H1 (cell line): ENCODE measurements around the gene N4BP3. TPM values are rescaled to one million over a fixed set of nuclear protein-coding genes. Genes with fewer than 3 reads are reported as not detected.

Source experiments
- CTCF ChIA-PET: fragments of 300-600 bp; sonication (Branson Sonifier 250); formaldehyde crosslinking; loops from one replicate; lab custom pipeline; 2021; ENCODE audit not compliant: partially characterized antibody; lab: Charles Lee
- POLR2A ChIA-PET: fragments of 300-600 bp; sonication (Branson Sonifier 250); formaldehyde crosslinking; loops from one replicate; lab custom pipeline; 2021; ENCODE audit warnings: inconsistent platforms; ENCODE audit not compliant: partially characterized antibody; lab: Charles Lee
- DNase-seq, 2 experiments: peaks; one replicate each; pipeline versions ENCODE4 v3.0.0 to v3.0.0-alpha.2; 2010 to 2022; ENCODE audit warnings: low spot score in 2 of 2, low read depth in 1 of 2, mixed read lengths in 1 of 2
- FAIRE-seq: peaks from 2 replicates; lab custom pipeline; 2011; peaks lifted over from hg19 to GRCh38; lab: Jason Lieb, UNC
- H2AFZ ChIP-seq: 2 replicates; pipeline ENCODE4 v1.8.1; 2012; ENCODE audit warnings: low read length, inconsistent platforms
- H2AK5ac ChIP-seq: 2 replicates; pipeline ENCODE4 v1.6.1; 2013; ENCODE audit warnings: low read depth, low read length
- H2BK120ac ChIP-seq: replicated peaks from 2 replicates; pipeline ENCODE3; 2013; ENCODE audit warnings: low read depth, low read length, inconsistent platforms
- H2BK12ac ChIP-seq: 2 replicates; pipeline ENCODE4 v1.6.1; 2013; ENCODE audit warnings: low read depth, low read length
- H2BK15ac ChIP-seq: 2 replicates; pipeline ENCODE4 v1.6.1; 2013; ENCODE audit warnings: low read length
- H2BK20ac ChIP-seq: 2 replicates; pipeline ENCODE4 v1.6.1; 2013; ENCODE audit warnings: low read length
- H2BK5ac ChIP-seq: 2 replicates; pipeline ENCODE4 v1.6.1; 2013; ENCODE audit warnings: low read depth, low read length
- H3K14ac ChIP-seq: 2 replicates; pipeline ENCODE4 v1.6.1; 2013; ENCODE audit warnings: inconsistent platforms; ENCODE audit not compliant: insufficient read length
- H3K18ac ChIP-seq: 2 replicates; pipeline ENCODE4 v1.6.1; 2013; ENCODE audit warnings: low read length; ENCODE audit errors: extremely low read depth
- H3K23ac ChIP-seq: 2 replicates; pipeline ENCODE4 v1.6.1; 2013; ENCODE audit warnings: inconsistent platforms; ENCODE audit not compliant: insufficient read length
- H3K23me2 ChIP-seq: 2 replicates; pipeline ENCODE4 v1.6.1; 2013; ENCODE audit warnings: low read depth, low read length
- H3K27ac ChIP-seq: 2 replicates; pipeline ENCODE4 v1.6.1; 2011; ENCODE audit warnings: low read depth, low read length, inconsistent platforms
- H3K27me3 ChIP-seq, 4 experiments: replicated peaks in 1 of 4; 1 replicate in 1 of 4; 2 replicates in 3 of 4; pipeline versions ENCODE4 v1.6.1 to v1.8.1; 2011 to 2013; ENCODE audit warnings: low read length in 3 of 4, mild to moderate bottlenecking in 3 of 4, inconsistent platforms in 2 of 4, mixed read lengths in 2 of 4, moderate library complexity in 1 of 4; ENCODE audit not compliant: control insufficient read depth in 3 of 4, insufficient read depth in 3 of 4; ENCODE audit errors: extremely low read depth in 1 of 4
- H3K36me3 ChIP-seq, 4 experiments: 2 replicates each; pipeline versions ENCODE4 v1.6.1 to v1.8.1; 2011 to 2013; ENCODE audit warnings: mild to moderate bottlenecking in 4 of 4, low read length in 3 of 4, moderate library complexity in 2 of 4, control low read depth in 1 of 4, inconsistent platforms in 1 of 4; ENCODE audit not compliant: insufficient read depth in 4 of 4, control insufficient read depth in 2 of 4
- H3K4ac ChIP-seq: replicated peaks from 2 replicates; pipeline ENCODE3; 2013; ENCODE audit warnings: low read length, low read depth, mixed read lengths, inconsistent platforms; ENCODE audit not compliant: insufficient read length
- H3K4me1 ChIP-seq, 4 experiments: replicated peaks in 1 of 4; 1 replicate in 1 of 4; 2 replicates in 3 of 4; pipeline versions ENCODE4 v1.6.1 to v1.8.1; 2011 to 2013; ENCODE audit warnings: low read length in 3 of 4, inconsistent platforms in 2 of 4, mixed read lengths in 1 of 4; ENCODE audit not compliant: insufficient read depth in 4 of 4, control insufficient read depth in 3 of 4
- H3K4me2 ChIP-seq, 2 experiments: 2 replicates each; pipeline versions ENCODE4 v1.6.1 to v1.8.1; 2011 to 2013; ENCODE audit warnings: low read depth in 2 of 2, low read length in 2 of 2, control low read depth in 1 of 2, inconsistent platforms in 1 of 2, mild to moderate bottlenecking in 1 of 2; ENCODE audit not compliant: insufficient read depth in 1 of 2
- H3K4me3 ChIP-seq, 4 experiments: fragments of 200-600, 300-600 bp in 1 of 4; sonication (generic), shearing (Covaris generic), sonication (Bioruptor Twin) in 1 of 4; 2 replicates each; pipeline versions ENCODE4 v1.5.1 to v1.8.1; 2011 to 2016; ENCODE audit warnings: low read length in 4 of 4, low read depth in 3 of 4, control low read depth in 2 of 4, inconsistent platforms in 2 of 4, mild to moderate bottlenecking in 2 of 4, mixed read lengths in 1 of 4, moderate library complexity in 1 of 4; ENCODE audit not compliant: insufficient read depth in 2 of 4; ENCODE audit errors: extremely low read depth in 1 of 4
- H3K56ac ChIP-seq: replicated peaks from 2 replicates; pipeline ENCODE3; 2013; ENCODE audit warnings: low read depth, mild to moderate bottlenecking, mixed read lengths, low read length, inconsistent platforms; ENCODE audit not compliant: insufficient read length
- H3K79me1 ChIP-seq: 2 replicates; pipeline ENCODE4 v1.6.1; 2013; ENCODE audit warnings: low read depth, low read length, control low read depth
- H3K79me2 ChIP-seq, 2 experiments: 2 replicates each; pipeline versions ENCODE4 v1.6.1 to v1.8.1; 2012 to 2013; ENCODE audit warnings: low read length in 2 of 2, mild to moderate bottlenecking in 2 of 2, inconsistent platforms in 1 of 2; ENCODE audit not compliant: insufficient read depth in 2 of 2, control insufficient read depth in 1 of 2
- H3K9ac ChIP-seq, 4 experiments: replicated peaks in 1 of 4; 1 replicate in 1 of 4; 2 replicates in 3 of 4; pipeline versions ENCODE4 v1.6.1 to v1.8.1; 2011 to 2013; ENCODE audit warnings: low read depth in 3 of 4, low read length in 3 of 4, control low read depth in 2 of 4, mild to moderate bottlenecking in 2 of 4, moderate library complexity in 2 of 4, inconsistent platforms in 1 of 4; ENCODE audit errors: extremely low read depth in 1 of 4
- H3K9me3 ChIP-seq, 2 experiments: 2 replicates each; pipeline versions ENCODE4 v1.6.1 to v1.8.1; 2012 to 2013; ENCODE audit warnings: mild to moderate bottlenecking in 2 of 2, moderate library complexity in 2 of 2, control low read depth in 1 of 2, inconsistent platforms in 1 of 2, low read depth in 1 of 2, low read length in 1 of 2, mixed read lengths in 1 of 2; ENCODE audit not compliant: insufficient read depth in 2 of 2
- H4K20me1 ChIP-seq, 2 experiments: replicated peaks in 1 of 2; 2 replicates each; pipeline versions ENCODE3 to v1.8.1; 2011 to 2013; ENCODE audit warnings: inconsistent platforms in 2 of 2, low read length in 2 of 2, mild to moderate bottlenecking in 1 of 2; ENCODE audit not compliant: insufficient read depth in 2 of 2, control insufficient read depth in 1 of 2
- H4K5ac ChIP-seq: 2 replicates; pipeline ENCODE4 v1.6.1; 2013; ENCODE audit warnings: low read length, low read depth, mixed read lengths, inconsistent platforms; ENCODE audit not compliant: insufficient read length
- H4K8ac ChIP-seq: 2 replicates; pipeline ENCODE4 v1.8.0; 2013; ENCODE audit warnings: mild to moderate bottlenecking, moderate library complexity, low read length, inconsistent platforms; ENCODE audit not compliant: insufficient read depth; ENCODE audit errors: extremely low read depth
- H4K91ac ChIP-seq: replicated peaks from 2 replicates; pipeline ENCODE3; 2013; ENCODE audit warnings: low read length, mixed read lengths, inconsistent platforms; ENCODE audit not compliant: insufficient read length
- MAFK ChIP-seq: IDR thresholded peaks from 2 replicates; pipeline ENCODE4 v1.6.1; 2012; ENCODE audit warnings: low read depth, mild to moderate bottlenecking, improper control_type of control experiment, low read length
- RAD21 ChIP-seq, 2 experiments: IDR thresholded peaks in 1 of 2; conservative IDR thresholded peaks in 1 of 2; 2 replicates each; pipeline ENCODE4 v1.6.1; 2011; ENCODE audit warnings: low read depth in 2 of 2, low read length in 2 of 2, improper control_type of control experiment in 1 of 2, inconsistent platforms in 1 of 2, mild to moderate bottlenecking in 1 of 2, moderate library complexity in 1 of 2
- SAP30 ChIP-seq: fragments of 300-600 bp; sonication (generic); IDR thresholded peaks from 2 replicates; pipeline ENCODE4 v1.7.1; 2012; ENCODE audit warnings: low read length, moderate library complexity, mild to moderate bottlenecking, inconsistent platforms; ENCODE audit not compliant: insufficient read depth, insufficient replicate concordance
- SIRT6 ChIP-seq: IDR thresholded peaks from one replicate; pipeline ENCODE4 v1.7.1; 2012; ENCODE audit warnings: low read length, inconsistent platforms
- WGBS, 2 experiments: shearing (Covaris generic) in 1 of 2; methylation state at CpG; one replicate each; pipeline versions ENCODE4 v1.1.6 to v1.1.7; 2013 to 2015; ENCODE audit warnings: low lambda C conversion rate in 2 of 2, mixed read lengths in 2 of 2, inconsistent platforms in 1 of 2, low coverage in 1 of 2, missing lambda C conversion rate in 1 of 2; ENCODE audit not compliant: insufficient replicate concordance in 2 of 2, insufficient coverage in 1 of 2, insufficient read length in 1 of 2; ENCODE audit errors: extremely low coverage in 1 of 2, missing lambda C conversion rate in 1 of 2; 5-methylcytosine and 5-hydroxymethylcytosine counted together
- polyA plus RNA-seq, 7 experiments: library from polyadenylated mRNA; depleted of rRNA in 3 of 7; stranded (reverse) in 5 of 7; unstranded in 2 of 7; fragments of >200 nt in 5 of 7; fragments of 200-250 nt in 2 of 7; gene quantifications; 1 replicate in 5 of 7; 2 replicates in 1 of 7; 4 replicates in 1 of 7; pipeline versions ENCODE4 v1.2.1 to v1.2.3, GENCODE V29; 2011 to 2013; ENCODE audit warnings: missing spikeins in 2 of 7, mixed read lengths in 2 of 7
- total RNA-seq: library from RNA; stranded (reverse); fragmentation: NEBNext Ultra II Directional; extraction: Animal tissue kit (Norgen Biotek cat#: 25700); gene quantifications from 2 replicates; pipeline ENCODE4 v1.2.1, GENCODE V29; 2021
- TF ChIP-seq, protein P1 (sequence below): IDR thresholded peaks from 2 replicates; pipeline ENCODE4 v1.6.1; 2011; ENCODE audit warnings: low read depth, mild to moderate bottlenecking, low read length; ENCODE audit not compliant: insufficient read depth

The N4BP3 gene
- total and polyA plus RNA-seq, 2 of the 8 experiments (the other 6 are each of a cell fraction or from before 2014, with no cell fraction given): 13.1 to 39.2 TPM

DNA sequence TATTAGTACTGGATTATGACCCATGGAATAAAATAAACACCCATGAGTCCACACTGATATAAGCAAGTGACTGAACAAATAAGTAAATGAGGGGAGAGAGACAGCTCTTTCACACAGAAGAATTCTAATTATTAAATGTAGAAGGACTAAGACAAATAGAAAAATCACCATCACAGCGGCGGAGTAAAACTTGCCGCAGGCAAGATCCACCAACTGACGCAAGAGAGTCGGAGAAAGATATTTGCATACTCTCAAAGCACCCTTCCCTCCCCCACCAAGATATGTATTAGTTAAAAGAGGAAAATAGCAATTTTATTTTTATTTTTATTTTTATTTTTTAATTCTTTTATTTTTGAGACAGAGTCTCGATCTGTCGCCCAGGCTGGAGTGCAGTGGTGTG is 14.6 kb upstream of the N4BP3 start:
- ChIA-PET POLR2A (interaction anchor here (1.1 to 1.4 kb wide), 3 partner anchors 16 to 47 kb away, joined by 3 to 7 read pairs (median 3); no protein-coding TSS in a partner anchor), CTCF (interaction anchor here (1.0 to 2.6 kb wide), 5 partner anchors 9 to 25 kb away, joined by 3 to 16 read pairs (median 3); no protein-coding TSS in a partner anchor)
- no peaks in the 10 kb centered on the region for H3K4me1 ChIP-seq
- H3K79me1 ChIP-seq: no peaks in the 10 kb centered on the region
- H3K23me2 ChIP-seq: no peaks in the 10 kb centered on the region; the same call in 1 of the 2 replicates
- H3K14ac ChIP-seq: no peak overlapping the region
- no peak overlapping the region for H3K27ac ChIP-seq
- no peak overlapping the region for H3K56ac ChIP-seq
- 98% methylated on average over 7 of the region's 7 CpGs; no CpG with 5 or more reads in 1 of the 2 experiments for WGBS, 2 experiments
- H3K36me3 ChIP-seq: no peaks in the 10 kb centered on the region
- no peaks in the 10 kb centered on the region for H4K20me1 ChIP-seq
- H2BK12ac ChIP-seq: no peak overlapping the region
- no peak for TF ChIP-seq MAFK
- TF ChIP-seq, protein P1, sequence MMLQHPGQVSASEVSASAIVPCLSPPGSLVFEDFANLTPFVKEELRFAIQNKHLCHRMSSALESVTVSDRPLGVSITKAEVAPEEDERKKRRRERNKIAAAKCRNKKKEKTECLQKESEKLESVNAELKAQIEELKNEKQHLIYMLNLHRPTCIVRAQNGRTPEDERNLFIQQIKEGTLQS: no peak
- no peak for TF ChIP-seq SIRT6
- TF ChIP-seq SAP30: no peak
- no peak for TF ChIP-seq RAD21 (IDR thresholded peaks at IDR 0.05 in 1 of 2, conservative IDR thresholded peaks at IDR 0.05 in 1 of 2; ENCODE audit: low read depth in 2 of 2, low read length in 2 of 2)
- H3K27me3 ChIP-seq: no peaks in the 10 kb centered on the region
- no peak overlapping the region for H2BK120ac ChIP-seq
- no peaks in the 10 kb centered on the region for H3K79me2 ChIP-seq
- no peak overlapping the region for H2AFZ ChIP-seq
- H3K4me2 ChIP-seq: no peak overlapping the region
- no peak overlapping the region for H3K4me3 ChIP-seq
- no peak overlapping the region for H4K91ac ChIP-seq
- no peak overlapping the region for H2BK15ac ChIP-seq
- H3K18ac ChIP-seq: no peak overlapping the region
- H4K5ac ChIP-seq: no peak overlapping the region
- no peak overlapping the region for H2AK5ac ChIP-seq
- DNase-seq: no peak
- H2BK20ac ChIP-seq: no peak overlapping the region
- H3K9me3 ChIP-seq: no peaks in the 10 kb centered on the region
- H3K23ac ChIP-seq: no peak overlapping the region
- no peak overlapping the region for H3K9ac ChIP-seq
- H4K8ac ChIP-seq: no peak overlapping the region
- H2BK5ac ChIP-seq: no peak overlapping the region
- H3K4ac ChIP-seq: no peak overlapping the region
- no peak for FAIRE-seq
